ENCODE results near the gene CALN1.

The CALN1 gene

GRCh38 chr7:71865172-71865571 is 547.0 kb downstream of the CALN1 start:
- Histone ChIP-seq H3K9me2 (replicated peaks; ENCODE audit: insufficient read depth, low read length) (no peaks in the 10 kb centered on the region), H2AFZ (ENCODE audit: low read length) (no peak overlapping the region), H3K79me2 (ENCODE audit: low read length) (no peaks in the 10 kb centered on the region), H3K4me2 (ENCODE audit: low read depth, low read length) (no peak overlapping the region), H3K36me3 (replicated peaks; ENCODE audit: insufficient read depth, low read length) (no peaks in the 10 kb centered on the region), H3K9ac (ENCODE audit: low read length) (no peak overlapping the region), H3F3A (ENCODE audit: insufficient read depth, low read length) (no peaks in the 10 kb centered on the region), H3K27ac (ENCODE audit: low read length) (no peak overlapping the region), H4K20me1 (ENCODE audit: insufficient read depth, low read length) (no peaks in the 10 kb centered on the region), H3K4me1 (ENCODE audit: low read length) (no peaks in the 10 kb centered on the region), H3K27me3 (replicated peaks; ENCODE audit: insufficient read depth, low read length) (no peaks in the 10 kb centered on the region), H3K9me3 (replicated peaks; ENCODE audit: insufficient read depth, low read length) (no peaks in the 10 kb centered on the region), H3K4me3 (ENCODE audit: low read length) (no peak overlapping the region)
- no peak for DNase-seq
- no peak for TF ChIP-seq EZH2 (optimal IDR thresholded peaks at IDR 0.05; ENCODE audit: low read depth, low read length)
- TF ChIP-seq EZH2phosphoT487 (IDR thresholded peaks at IDR 0.05; ENCODE audit: low read length), result no peak
- no peak for TF ChIP-seq CTCF (IDR thresholded peaks at IDR 0.05; ENCODE audit: low read length)

GRCh38 chr7:71864130-71864529 is 548.0 kb downstream of the CALN1 start:
- Histone ChIP-seq H2AFZ (ENCODE audit: low read length) (no peak overlapping the region), H3K27ac (ENCODE audit: low read length) (no peak overlapping the region), H3K4me1 (ENCODE audit: low read length) (no peaks in the 10 kb centered on the region), H3K27me3 (replicated peaks; ENCODE audit: insufficient read depth, low read length) (no peaks in the 10 kb centered on the region), H3K4me3 (ENCODE audit: low read length) (no peak overlapping the region), H3K36me3 (replicated peaks; ENCODE audit: insufficient read depth, low read length) (no peaks in the 10 kb centered on the region), H3K9me2 (replicated peaks; ENCODE audit: insufficient read depth, low read length) (no peaks in the 10 kb centered on the region), H3K9ac (ENCODE audit: low read length) (no peak overlapping the region), H3K4me2 (ENCODE audit: low read depth, low read length) (no peak overlapping the region), H3F3A (ENCODE audit: insufficient read depth, low read length) (no peaks in the 10 kb centered on the region), H3K9me3 (replicated peaks; ENCODE audit: insufficient read depth, low read length) (no peaks in the 10 kb centered on the region), H3K79me2 (ENCODE audit: low read length) (no peaks in the 10 kb centered on the region), H4K20me1 (ENCODE audit: insufficient read depth, low read length) (no peaks in the 10 kb centered on the region)
- DNase-seq, result no peak
- TF ChIP-seq EZH2phosphoT487 (IDR thresholded peaks at IDR 0.05; ENCODE audit: low read length) (no peak), EZH2 (optimal IDR thresholded peaks at IDR 0.05; ENCODE audit: low read depth, low read length) (no peak), CTCF (IDR thresholded peaks at IDR 0.05; ENCODE audit: low read length) (no peak)

GRCh38 chr7:71860572-71860971 is 551.6 kb downstream of the CALN1 start:
- Histone ChIP-seq H3F3A (ENCODE audit: insufficient read depth, low read length) (no peaks in the 10 kb centered on the region), H3K79me2 (ENCODE audit: low read length) (no peaks in the 10 kb centered on the region), H3K4me2 (ENCODE audit: low read depth, low read length) (peak overlapping the region; percentile 22; the same call in 1 of the 2 replicates), H3K9me3 (replicated peaks; ENCODE audit: insufficient read depth, low read length) (no peaks in the 10 kb centered on the region), H3K9ac (ENCODE audit: low read length) (no peak overlapping the region), H3K9me2 (replicated peaks; ENCODE audit: insufficient read depth, low read length) (no peaks in the 10 kb centered on the region), H3K4me1 (ENCODE audit: low read length) (no peaks in the 10 kb centered on the region), H2AFZ (ENCODE audit: low read length) (peak overlapping the region; percentile 14; the same call in 1 of the 2 replicates), H3K36me3 (replicated peaks; ENCODE audit: insufficient read depth, low read length) (no peaks in the 10 kb centered on the region), H3K4me3 (ENCODE audit: low read length) (no peak overlapping the region), H4K20me1 (ENCODE audit: insufficient read depth, low read length) (no peaks in the 10 kb centered on the region), H3K27me3 (replicated peaks; ENCODE audit: insufficient read depth, low read length) (no peaks in the 10 kb centered on the region), H3K27ac (ENCODE audit: low read length) (no peak overlapping the region)
- no peak for TF ChIP-seq CTCF (IDR thresholded peaks at IDR 0.05; ENCODE audit: low read length)
- peak; percentile 19 for DNase-seq
